ENCODE measurements around the gene SPATA32.
"Not testable (repeated sequence)": the region's sequence is repeated elsewhere in the genome, so short reads cannot be mapped to it uniquely, and the experiment has no call there.

GRCh38 chr17:45253237-45253636 is 8.7 kb downstream of the SPATA32 start:
- TF ChIP-seq CREB5 (CRISPR knock-in tag; IDR thresholded peaks at IDR 0.05; ENCODE audit: low read depth); PPARA (CRISPR knock-in tag; IDR thresholded peaks at IDR 0.05; ENCODE audit: borderline replicate concordance); ZFP30 (CRISPR knock-in tag; IDR thresholded peaks at IDR 0.05): not testable (repeated sequence)

Measured in SK-N-SH treated with all-trans-retinoic acid at 6 μM for 48 hours (cell line).